NK-92 (cell line): Measurements from ENCODE around the gene SLC2A3.
"Not testable (repeated sequence)": the region's sequence is repeated elsewhere in the genome, so short reads cannot be mapped to it uniquely, and the experiment has no call there.

ENCODE experiments used
- DNase-seq: peaks from one replicate; lab custom pipeline; 2025; ENCODE audit not compliant: unreplicated experiment; lab: John Stamatoyannopoulos, UW

SLC2A3 gene

GRCh38 chr12:7917392-7918267, 18.4 kb downstream of the SLC2A3 start:
- no peak for DNase-seq

GRCh38 chr12:7916936-7917335, 19.1 kb downstream of the SLC2A3 start:
- no peak for DNase-seq

- no peak for DNase-seq
Measured at GRCh38 chr12:7915661-7916403, 20.2 kb downstream of the SLC2A3 start.

GRCh38 chr12:7910106-7910505, 25.9 kb downstream of the SLC2A3 start:
- not testable (repeated sequence) for DNase-seq

GRCh38 chr12:7907009-7907408, 29.0 kb downstream of the SLC2A3 start:
- DNase-seq, result no peak

- DNase-seq, result not testable (repeated sequence)
Measured at GRCh38 chr12:7906303-7906702, 29.7 kb downstream of the SLC2A3 start.

GRCh38 chr12:7905600-7906125, 30.3 kb downstream of the SLC2A3 start:
- DNase-seq, result not testable (repeated sequence)

GRCh38 chr12:7905071-7905470, 30.9 kb downstream of the SLC2A3 start:
- DNase-seq, result no peak

- not testable (repeated sequence) for DNase-seq
Measured at GRCh38 chr12:7902416-7902815, 33.6 kb downstream of the SLC2A3 start.

- no peak for DNase-seq
Measured at GRCh38 chr12:7899755-7900154, 36.2 kb downstream of the SLC2A3 start.

GRCh38 chr12:7896726-7897125, 39.3 kb downstream of the SLC2A3 start:
- DNase-seq, result not testable (repeated sequence)

GRCh38 chr12:7892186-7892980, 43.6 kb downstream of the SLC2A3 start:
- DNase-seq, result no peak

GRCh38 chr12:7884689-7885088, 51.3 kb downstream of the SLC2A3 start:
- no peak for DNase-seq

- DNase-seq, result not testable (repeated sequence)
Measured at GRCh38 chr12:7881736-7882120, 54.3 kb downstream of the SLC2A3 start.

- not testable (repeated sequence) for DNase-seq
Measured at GRCh38 chr12:7880952-7881735, 54.8 kb downstream of the SLC2A3 start.

GRCh38 chr12:7879246-7879645, 56.7 kb downstream of the SLC2A3 start:
- DNase-seq, result no peak

GRCh38 chr12:7877420-7877819, 58.6 kb downstream of the SLC2A3 start:
- no peak for DNase-seq

- DNase-seq, result no peak
Measured at GRCh38 chr12:7872566-7873319, 63.2 kb downstream of the SLC2A3 start, which contains the start of gene SLC2A14. SLC2A14 (minus strand) TSS chr12:7872915; CDS start chr12:7869880, 3,035 bp downstream.

GRCh38 chr12:7870335-7870734, 65.7 kb downstream of the SLC2A3 start:
- DNase-seq, result no peak
